Kidney capillary endothelial cell (primary cell): ENCODE measurements around the gene BCOR.
A peak's percentile ranks its signal among the peaks of the same experiment; 100 is the strongest.

Experiments used
- DNase-seq: peaks from one replicate; pipeline ENCODE4 v3.0.0-alpha.2; 2018; ENCODE audit warnings: low spot score

Gene BCOR

GRCh38 chrX:40097504-40098263 is at the start of gene BCOR:
Gene BCOR (minus strand): TSS chrX:40097958. CDS start chrX:40077929, 20,029 bp downstream.
- no peak for DNase-seq

- DNase-seq: no peak
These were observed 49.6 kb upstream of the BCOR start for GRCh38 chrX:40147126-40147952.

GRCh38 chrX:40146262-40147125 is 48.7 kb upstream of the BCOR start:
- DNase-seq: no peak

GRCh38 chrX:40145923-40146261 is 48.1 kb upstream of the BCOR start:
- no peak for DNase-seq

- DNase-seq: no peak
These were observed 47.5 kb upstream of the BCOR start for GRCh38 chrX:40145001-40145922.

GRCh38 chrX:40144576-40144975 is 46.8 kb upstream of the BCOR start:
- DNase-seq: no peak

- DNase-seq: no peak
These were observed 46.2 kb upstream of the BCOR start for GRCh38 chrX:40143987-40144386.

GRCh38 chrX:40143001-40143400 is 45.2 kb upstream of the BCOR start:
- DNase-seq: no peak

GRCh38 chrX:40142417-40142816 is 44.7 kb upstream of the BCOR start:
- DNase-seq: no peak

- no peak for DNase-seq
These were observed 43.1 kb upstream of the BCOR start for GRCh38 chrX:40140706-40141499.

- no peak for DNase-seq
These were observed 35.0 kb upstream of the BCOR start for GRCh38 chrX:40132751-40133150.

- no peak for DNase-seq
These were observed 34.0 kb upstream of the BCOR start for GRCh38 chrX:40131654-40132337.

GRCh38 chrX:40130207-40130606 is 32.4 kb upstream of the BCOR start:
- DNase-seq: no peak

- DNase-seq: peak; percentile 35
These were observed 29.3 kb upstream of the BCOR start for GRCh38 chrX:40127052-40127451.

GRCh38 chrX:40122487-40122886 is 24.7 kb upstream of the BCOR start:
- no peak for DNase-seq

GRCh38 chrX:40121618-40122017 is 23.9 kb upstream of the BCOR start:
- DNase-seq: no peak

GRCh38 chrX:40120838-40121580 is 23.3 kb upstream of the BCOR start:
- no peak for DNase-seq

GRCh38 chrX:40117715-40118285 is 20.0 kb upstream of the BCOR start:
- no peak for DNase-seq

GRCh38 chrX:40116925-40117324 is 19.2 kb upstream of the BCOR start:
- no peak for DNase-seq
